GM12865 (cell line): ENCODE data around the gene INSRR.

ENCODE experiments used
- DNase-seq: peaks from one replicate; pipeline ENCODE4 v3.0.0; 2010; ENCODE audit warnings: low read depth
- H3K4me3 ChIP-seq: 2 replicates; pipeline ENCODE4 v1.5.1; 2011; ENCODE audit warnings: mild to moderate bottlenecking, low read depth, low read length, control low read depth
- TF ChIP-seq, protein P1 (sequence below): IDR thresholded peaks from 2 replicates; pipeline ENCODE4 v1.5.1; 2011; ENCODE audit warnings: low read length, control low read depth, low read depth, inconsistent platforms; ENCODE audit not compliant: insufficient read depth; ENCODE audit errors: missing control alignments

INSRR gene

DNA sequence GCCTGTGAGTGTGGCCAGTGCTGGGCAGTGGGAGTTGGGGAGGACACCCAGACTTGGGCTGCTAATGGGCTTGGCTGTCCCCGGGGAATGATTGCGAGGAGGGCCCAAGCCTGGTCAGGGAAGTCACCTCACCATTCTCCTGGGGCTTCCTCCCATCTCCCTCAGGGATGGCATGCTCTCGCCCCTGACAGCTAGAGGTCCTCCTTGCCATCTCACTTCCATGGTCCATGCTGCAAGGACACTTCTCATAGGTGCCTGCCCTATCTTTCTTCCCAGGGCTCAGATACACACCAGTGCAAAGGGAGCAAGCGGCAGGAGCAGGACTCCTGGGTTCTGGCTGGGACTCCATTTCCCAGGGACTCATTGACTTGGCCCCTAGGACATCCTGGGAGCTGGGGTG is 5.9 kb upstream of the INSRR start:
- DNase-seq = no peak
- H3K4me3 ChIP-seq = no peak overlapping the region
- TF ChIP-seq, protein P1, sequence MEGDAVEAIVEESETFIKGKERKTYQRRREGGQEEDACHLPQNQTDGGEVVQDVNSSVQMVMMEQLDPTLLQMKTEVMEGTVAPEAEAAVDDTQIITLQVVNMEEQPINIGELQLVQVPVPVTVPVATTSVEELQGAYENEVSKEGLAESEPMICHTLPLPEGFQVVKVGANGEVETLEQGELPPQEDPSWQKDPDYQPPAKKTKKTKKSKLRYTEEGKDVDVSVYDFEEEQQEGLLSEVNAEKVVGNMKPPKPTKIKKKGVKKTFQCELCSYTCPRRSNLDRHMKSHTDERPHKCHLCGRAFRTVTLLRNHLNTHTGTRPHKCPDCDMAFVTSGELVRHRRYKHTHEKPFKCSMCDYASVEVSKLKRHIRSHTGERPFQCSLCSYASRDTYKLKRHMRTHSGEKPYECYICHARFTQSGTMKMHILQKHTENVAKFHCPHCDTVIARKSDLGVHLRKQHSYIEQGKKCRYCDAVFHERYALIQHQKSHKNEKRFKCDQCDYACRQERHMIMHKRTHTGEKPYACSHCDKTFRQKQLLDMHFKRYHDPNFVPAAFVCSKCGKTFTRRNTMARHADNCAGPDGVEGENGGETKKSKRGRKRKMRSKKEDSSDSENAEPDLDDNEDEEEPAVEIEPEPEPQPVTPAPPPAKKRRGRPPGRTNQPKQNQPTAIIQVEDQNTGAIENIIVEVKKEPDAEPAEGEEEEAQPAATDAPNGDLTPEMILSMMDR = no peak

DNA sequence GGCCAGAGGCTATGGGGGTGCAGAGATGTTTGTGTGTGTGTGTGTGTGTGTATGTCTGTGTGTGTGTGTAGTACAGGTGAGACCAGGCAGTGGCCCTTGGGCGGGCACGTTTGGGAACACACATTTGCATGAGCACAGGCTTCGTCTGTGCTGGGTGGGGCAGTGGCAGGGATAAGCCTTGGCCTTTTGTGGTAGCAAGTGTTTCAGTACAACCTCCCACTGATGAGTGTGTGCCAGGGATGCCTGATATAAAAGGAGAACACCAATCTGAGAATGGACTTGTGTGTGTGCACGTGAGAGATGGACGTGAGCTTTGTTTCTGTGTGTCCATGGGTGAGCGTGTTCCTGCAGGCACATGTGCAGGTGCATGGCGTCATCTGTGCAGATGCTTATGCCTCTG is 4.7 kb upstream of the INSRR start:
- TF ChIP-seq, protein P1 = no peak
- no peak overlapping the region for H3K4me3 ChIP-seq
- DNase-seq = no peak

DNA sequence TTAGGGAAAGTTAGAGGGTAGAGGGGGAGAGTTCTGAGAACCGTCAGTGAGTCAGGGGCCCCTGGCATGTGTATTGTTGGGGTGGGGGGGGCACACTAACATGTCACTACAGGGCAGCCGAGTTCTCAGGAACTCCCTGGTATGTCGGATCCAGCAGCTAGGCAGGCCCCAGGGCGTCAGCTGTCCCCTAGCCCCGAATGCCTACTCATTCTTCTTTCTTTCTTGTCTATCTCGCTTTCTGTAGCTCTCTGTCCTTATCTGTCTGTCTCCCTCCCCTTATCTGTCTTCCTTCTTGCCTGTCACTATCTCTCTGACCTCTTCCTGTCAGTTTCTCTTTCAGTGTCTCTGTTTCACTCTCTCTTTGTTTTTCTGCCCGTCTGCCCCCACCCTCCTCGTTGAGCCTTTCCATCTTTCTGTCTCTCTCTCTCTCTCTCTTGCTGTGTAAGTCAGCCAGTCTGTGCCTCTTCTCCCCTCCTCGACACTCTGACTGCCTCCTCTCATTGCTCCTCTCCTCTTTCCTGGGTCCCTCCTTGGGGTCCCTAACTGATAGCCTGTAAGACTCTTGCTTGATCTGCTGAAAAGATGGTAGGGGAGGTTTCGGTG is 4.2 kb upstream of the INSRR start:
- TF ChIP-seq, protein P1 = no peak
- no peak overlapping the region for H3K4me3 ChIP-seq
- DNase-seq = peak; percentile 38

DNA sequence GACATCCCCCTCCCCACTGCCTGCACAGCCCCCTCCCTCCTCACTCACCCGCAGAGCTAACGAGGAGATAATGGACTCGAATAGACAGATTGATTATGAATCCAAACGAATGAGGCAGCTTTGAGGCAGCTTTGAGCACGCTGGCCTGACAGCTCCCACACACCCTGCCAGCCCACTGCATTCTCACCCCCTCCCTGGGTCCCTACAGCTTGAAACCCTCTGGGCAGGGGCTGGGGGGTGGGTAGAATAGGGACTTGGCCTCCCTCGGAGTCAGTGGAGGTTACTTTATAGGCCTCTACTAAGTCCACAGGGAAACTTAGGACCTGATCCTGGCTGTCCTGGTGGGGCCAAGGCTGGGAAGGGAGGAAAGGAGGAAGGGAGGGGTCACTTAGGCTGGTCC is 3.7 kb upstream of the INSRR start:
- DNase-seq = no peak
- no peak overlapping the region for H3K4me3 ChIP-seq
- TF ChIP-seq, protein P1 = no peak

DNA sequence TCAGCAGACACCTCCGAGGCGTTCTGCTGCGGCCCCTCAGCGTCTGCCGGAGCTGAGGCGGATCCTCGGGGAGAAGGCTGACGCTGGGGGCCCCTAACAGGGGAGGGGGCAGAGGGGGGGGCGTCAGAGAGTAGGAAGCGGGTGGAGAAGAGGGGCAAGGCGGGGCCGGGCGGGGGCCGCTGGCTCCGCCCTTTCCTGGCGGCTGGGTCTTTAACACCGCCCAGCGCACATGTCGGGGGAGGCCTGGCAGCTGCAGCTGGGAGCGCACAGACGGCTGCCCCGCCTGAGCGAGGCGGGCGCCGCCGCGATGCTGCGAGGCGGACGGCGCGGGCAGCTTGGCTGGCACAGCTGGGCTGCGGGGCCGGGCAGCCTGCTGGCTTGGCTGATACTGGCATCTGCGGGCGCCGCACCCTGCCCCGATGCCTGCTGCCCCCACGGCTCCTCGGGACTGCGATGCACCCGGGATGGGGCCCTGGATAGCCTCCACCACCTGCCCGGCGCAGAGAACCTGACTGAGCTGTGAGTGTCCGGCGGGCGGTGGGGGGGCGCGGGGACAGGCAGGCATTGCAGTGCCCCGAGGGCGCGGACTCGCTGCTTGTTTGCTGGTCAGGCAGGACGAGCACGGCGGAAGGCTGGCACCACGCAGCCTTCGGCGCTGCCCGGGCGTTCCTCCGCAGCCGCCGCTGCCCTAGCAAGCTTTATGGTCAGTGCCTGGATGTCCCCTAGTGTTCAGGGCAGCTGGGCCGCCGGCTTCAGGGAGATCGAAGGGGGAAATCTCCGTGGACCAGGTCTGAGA is 1.9 kb upstream of the INSRR start, which contains the start of gene NTRK1:
Gene NTRK1, plus strand, starts transcription at position 238 of the 796 bp plus-strand sequence. Its CDS starts 70 bp downstream, at position 308.
- TF ChIP-seq, protein P1 = no peak
- DNase-seq = peak; percentile 48
- peak within 1 kb of the TSS; percentile 52 for H3K4me3 ChIP-seq

DNA sequence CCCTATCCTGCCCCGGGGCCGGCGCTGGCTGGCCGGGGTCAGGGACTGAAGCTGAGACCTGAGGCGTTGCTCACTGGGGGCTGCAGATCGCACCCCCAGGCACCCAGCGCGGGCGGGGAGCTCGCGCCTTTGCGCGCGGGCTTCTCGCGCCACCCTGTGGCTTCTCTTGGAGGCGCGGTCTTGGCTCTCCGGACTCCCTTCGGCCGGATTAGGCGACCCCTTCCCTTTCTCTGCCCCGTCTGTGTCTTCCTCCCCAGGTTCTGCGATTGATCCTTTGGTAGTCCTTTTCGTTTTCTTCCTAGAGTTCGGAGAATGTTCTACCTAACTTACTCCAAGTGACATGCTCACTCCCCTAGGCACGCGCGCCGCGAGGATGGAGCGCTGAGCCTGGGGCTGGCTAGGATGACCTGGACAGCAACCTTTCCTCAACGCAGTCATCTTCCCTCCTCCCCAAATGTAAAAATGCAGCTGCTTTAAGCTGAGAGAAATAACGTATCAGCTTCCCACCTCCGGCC is 1.3 kb upstream of the INSRR start:
- TF ChIP-seq, protein P1 = peak; percentile 81
- H3K4me3 ChIP-seq = peak overlapping the region; percentile 52
- DNase-seq = peak; percentile 59
